Endometrium (tissue), 2 donors: Measurements from ENCODE around the gene CCDC68.

Source experiments
- FAIRE-seq: peaks from 2 replicates; lab custom pipeline; 2012; peaks lifted over from hg19 to GRCh38; lab: Jason Lieb, UNC
- donor health status: control.
- donor health status: control.

The CCDC68 gene, protein sequence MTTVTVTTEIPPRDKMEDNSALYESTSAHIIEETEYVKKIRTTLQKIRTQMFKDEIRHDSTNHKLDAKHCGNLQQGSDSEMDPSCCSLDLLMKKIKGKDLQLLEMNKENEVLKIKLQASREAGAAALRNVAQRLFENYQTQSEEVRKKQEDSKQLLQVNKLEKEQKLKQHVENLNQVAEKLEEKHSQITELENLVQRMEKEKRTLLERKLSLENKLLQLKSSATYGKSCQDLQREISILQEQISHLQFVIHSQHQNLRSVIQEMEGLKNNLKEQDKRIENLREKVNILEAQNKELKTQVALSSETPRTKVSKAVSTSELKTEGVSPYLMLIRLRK

DNA sequence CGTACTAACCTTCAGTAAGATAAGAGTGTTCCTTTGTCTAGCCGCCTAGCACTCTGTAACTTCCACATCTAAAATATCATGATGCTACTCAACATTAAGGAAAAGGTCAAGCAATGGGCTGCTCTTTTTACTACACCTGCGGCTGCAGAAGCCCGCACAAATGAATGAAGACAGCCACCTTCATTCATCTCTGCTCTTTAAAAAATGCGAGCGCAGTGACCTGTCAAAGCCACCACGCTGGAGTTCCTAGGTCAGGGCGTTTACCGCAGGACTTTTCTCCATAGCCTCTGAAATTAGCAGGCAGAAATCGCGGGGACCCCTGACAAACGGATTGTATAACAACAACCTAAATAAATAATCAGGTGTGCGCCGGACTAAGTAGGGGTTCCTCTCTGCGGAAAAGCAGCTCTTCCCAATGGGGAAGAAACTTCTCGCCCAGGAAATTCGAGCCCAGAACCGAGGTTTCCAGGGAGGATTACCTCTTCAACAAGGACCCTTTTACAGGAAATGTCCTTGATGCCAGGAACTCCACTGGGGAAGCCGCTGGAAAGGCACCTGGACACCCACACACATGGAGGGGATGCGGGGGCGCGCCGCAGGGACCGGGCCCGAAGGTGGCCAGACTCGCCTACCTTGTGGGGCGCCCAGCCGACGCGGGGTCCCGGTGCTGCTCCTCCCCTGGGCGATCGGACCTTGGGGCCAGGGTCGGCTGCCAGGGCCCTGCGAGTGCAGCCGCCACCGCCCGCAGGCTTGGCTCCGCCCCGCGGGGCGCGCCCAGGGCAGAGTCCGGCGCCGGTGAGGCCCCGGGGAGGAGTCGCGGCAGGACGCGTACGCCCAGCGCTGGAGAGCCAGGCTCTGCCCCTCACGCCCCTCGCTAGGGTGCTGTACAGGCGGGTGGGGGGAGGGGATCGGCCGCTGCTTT, at the start of gene CCDC68:
TSS of gene CCDC68 (minus strand) at position 758 of the 922 bp plus-strand sequence. CDS start 16,670 bp downstream, outside the sequence.
- no peak for FAIRE-seq

DNA sequence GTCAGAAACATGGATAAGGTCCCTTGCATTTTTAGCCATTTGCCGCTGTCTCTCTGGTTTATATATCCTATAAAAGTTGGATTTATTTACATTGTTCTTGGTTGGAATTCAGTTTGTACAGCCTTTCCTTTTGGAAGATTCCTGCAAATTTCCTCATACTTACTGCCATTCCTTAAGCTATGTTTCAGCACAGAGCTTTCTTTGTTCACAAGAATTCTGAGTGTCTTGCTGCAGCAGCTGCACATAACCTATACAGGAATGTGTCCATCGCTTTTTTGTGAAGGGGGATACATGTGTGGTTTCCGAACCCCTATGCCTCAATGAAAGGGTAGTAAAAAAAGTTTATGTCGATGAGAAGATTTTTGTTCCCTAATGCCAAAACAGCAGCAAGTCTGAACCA, 48.3 kb upstream of the CCDC68 start:
- no peak for FAIRE-seq

DNA sequence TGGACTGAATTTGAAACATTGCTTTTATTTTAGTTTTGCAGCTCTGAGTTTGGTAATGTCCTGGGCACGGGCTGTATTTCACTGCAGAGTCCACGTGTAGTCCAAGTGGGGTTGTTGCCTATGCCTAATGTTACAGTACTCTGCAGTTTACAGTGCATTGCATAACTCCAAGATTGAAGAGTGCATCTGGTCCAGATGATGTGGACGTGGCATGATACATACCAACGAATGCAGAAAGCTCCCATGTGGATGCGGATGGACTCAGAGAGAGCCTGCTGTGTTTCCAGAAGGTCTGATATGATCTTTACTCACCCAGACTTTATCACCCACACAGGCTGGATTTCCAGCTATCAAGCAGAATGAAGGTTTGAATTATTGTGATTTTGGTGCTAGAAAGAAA, 44.4 kb upstream of the CCDC68 start:
- no peak for FAIRE-seq

DNA sequence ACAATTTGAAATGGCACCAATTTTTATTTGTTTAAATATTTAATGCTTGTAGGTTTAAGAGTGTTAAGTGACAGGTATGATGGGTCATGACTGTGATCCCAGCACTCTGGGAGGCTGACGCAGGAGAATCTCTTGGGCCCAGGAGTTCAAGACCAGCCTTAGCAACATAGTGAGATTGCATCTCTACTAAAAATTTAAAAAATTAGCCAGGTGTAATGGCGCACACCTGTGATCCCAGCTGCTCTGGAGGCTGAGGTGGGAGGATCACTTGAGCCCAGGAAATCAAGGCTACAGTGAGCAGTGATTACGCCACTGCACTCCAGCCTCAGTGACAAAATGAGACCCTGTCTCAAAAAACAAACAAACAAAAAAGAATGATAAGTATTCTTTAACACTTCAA, 43.0 kb upstream of the CCDC68 start:
- FAIRE-seq, result no peak

DNA sequence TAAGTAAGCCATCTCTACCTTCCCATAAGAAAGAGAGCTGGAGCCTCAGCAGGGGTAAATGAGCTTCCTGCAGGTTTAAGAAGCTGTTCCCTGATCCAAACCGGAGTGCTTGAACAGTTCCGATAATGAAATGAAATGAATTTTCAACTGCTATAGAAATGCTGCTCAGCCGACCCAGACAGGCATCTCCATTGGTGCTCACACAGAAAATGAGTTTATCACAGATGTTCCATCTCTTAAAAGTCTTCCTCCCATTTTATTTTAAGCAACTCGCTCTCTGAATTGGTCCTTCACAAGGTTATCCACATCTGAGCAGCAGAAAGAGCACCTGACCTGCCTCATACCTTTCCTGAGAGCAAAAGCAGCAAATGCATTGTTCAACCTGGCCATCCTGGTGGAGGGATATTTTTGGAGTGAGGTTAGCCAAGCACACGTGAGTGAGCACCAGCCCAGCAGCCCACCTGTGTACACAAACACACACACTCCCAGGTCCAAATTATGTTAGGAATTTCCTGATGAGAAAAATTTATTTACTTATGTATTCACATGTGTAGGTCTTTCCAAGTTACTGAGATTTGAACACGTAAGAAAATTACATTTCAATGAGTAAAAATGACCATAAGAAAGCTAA, 42.2 kb upstream of the CCDC68 start:
- no peak for FAIRE-seq

DNA sequence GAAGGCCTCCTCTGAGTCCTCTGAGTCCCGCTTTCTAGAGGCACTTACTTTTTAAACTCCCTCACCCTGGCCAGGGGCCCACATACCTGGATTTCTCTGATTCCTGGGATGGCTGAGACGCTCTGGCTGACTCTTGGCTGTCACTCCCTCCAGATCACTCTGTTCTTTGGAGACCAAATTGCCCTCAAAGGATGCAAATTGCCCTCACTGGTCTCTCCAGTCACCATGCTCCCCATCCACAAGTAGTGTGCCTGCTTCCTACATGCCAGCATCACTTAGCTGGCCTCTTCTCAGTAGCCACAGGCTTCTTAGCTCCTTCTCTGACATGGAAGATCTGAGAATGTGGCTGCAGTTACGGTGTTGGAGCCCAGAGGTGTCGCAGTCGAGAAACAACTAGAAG, 41.3 kb upstream of the CCDC68 start:
- no peak for FAIRE-seq

DNA sequence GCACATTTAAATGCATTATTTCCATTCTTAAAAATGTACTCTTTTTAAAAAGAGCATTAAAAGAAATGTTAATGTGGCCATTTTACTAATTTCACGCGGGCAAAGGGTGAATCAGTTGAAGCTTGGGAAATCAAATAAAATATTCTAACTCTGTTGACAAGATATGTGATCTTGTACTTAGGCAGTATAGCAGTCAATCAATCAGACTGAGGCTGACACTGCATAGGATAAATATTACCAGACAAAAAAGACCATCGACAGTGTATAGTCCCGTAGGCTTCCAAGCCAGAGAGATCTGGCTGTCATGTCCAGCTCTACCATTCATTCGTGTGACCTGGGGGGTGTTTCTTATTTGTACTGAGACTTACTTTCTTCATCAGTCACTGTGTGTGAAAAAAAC, 39.8 kb upstream of the CCDC68 start:
- FAIRE-seq, result no peak

DNA sequence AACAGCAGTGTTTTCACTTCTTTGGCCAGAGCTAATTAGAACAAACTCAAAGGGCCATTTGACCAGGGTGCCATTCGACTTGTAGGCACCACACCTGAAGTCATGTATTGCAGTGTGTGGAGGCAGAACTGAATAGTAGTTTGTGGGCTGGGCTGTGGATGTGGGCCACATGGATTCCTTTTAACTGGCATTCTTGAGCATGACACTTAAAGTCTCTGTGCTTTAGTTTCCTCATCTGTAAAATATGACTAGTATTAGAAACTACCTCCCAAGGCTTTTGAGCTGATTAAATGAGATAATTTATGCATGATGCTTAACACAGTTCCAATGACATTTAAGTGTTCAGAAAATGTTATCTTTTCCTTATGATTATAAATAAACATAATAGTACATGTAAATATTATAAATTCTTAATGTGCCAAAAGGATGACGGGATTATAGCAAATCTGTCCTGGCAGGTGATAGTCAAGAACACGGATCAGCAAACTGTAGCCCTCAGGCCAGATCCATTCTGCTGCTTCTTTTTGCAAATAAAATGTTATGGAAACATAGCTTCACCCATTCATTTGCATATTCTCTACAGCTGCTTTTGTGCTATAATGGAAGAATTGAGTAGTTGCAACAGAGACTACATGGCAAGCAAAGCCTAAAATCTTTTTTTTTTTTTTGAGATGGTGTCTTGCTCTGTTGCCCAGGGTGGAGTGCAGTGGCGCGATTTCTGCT, 36.3 kb upstream of the CCDC68 start:
- FAIRE-seq, result no peak

DNA sequence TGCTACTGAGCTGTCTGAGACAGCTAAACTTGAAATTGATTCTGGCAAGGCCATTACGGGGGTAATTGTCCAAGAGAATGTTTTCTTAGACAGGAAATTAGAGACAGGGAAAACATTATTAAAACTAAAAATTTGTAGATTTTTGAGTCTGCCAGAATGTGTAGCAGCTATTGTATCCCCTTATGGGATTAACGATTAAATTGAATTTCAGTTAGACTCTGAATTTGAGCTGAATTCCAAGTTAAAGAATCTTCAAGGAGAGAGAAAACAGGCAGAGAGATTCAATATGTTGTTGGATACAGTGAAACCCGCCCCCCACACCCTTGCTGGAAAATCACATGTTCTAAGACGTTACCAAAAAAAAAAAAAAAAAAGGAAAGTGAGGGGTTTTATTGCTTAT, 32.7 kb upstream of the CCDC68 start:
- no peak for FAIRE-seq

DNA sequence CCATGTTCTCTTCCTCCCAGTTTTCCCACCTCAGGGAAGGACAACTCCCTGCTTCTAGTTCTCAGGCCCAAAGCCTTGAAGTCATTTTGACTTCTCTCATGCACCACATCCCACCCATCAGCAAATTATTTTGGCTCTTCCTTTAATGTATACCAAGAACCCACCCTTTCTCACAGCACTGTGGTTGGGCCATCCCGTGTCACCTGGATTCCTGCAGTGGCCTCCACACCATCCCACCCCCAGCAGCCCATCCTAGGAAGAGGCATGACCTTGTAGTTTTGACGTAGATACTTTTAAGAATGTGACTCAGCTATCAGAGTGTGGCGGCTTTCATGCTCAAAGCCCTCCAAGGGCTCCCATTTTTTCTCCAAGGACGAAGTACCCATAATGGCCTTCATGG, 25.6 kb upstream of the CCDC68 start:
- no peak for FAIRE-seq

DNA sequence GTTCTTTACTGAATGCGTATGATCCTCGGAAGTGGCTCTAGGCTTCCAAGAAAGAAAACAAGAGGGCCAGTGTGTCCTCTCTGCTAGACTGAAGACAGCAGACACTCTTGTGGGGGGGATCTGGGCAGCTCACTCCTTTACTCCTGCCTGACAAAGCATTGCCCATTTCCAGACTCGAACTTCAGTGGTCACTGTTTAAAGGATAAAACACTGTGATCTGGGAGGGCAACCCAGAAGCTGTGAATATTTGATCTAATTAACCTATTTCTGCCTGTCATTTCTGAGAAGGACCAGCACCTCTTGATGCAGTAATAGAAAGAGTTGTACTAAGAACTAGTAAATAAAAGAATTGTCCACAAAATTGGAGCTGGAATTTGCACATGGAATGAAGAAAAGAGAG, 24.5 kb upstream of the CCDC68 start:
- no peak for FAIRE-seq

DNA sequence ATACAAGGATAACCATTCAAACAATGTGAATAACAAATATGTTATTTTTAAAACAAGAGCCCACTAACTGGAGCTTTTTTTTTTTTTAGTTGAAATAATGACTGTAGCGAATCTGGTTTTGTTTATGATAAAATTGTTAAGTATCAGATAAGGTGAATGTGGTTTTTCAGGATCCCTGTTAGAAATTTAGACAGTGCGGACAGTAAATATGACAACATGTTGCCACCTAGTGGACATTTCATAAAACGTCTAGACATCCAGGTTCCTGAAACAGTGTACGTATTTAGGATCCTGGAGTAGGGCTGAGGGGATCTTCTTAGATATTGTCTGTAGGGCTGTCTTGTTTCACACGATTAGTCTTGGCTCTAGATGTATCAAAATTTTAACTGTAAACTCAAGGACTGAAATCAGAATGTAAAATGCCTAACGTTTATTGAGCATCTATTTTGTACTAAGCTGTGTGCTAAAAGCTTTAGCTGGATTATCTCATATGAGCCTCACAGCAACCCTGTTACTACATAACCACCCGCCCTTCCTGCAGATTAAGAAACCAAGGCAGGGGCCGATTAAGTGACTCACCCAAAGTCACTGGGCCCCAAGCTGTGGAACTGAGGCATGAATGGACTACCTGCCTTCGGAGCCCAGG, 23.9 kb upstream of the CCDC68 start:
- FAIRE-seq, result peak; percentile 95

DNA sequence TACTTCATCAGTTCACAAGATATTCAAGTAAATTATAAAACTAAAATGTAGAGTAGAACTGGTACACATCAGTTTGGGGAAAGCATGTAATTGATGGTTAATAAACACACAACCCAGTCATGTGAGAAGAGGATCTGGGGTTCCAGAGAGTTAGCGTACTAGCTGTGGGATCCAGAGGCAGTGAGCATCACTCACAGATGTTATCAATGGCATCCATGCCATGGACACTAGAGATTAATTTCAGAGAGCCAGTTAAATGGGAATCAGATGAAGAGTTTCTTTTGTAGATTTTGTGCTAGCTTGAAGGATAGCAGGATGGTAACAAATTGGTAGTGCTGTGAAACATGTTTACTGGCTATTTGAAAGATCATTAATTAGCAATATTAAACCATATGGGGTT, 21.8 kb upstream of the CCDC68 start:
- peak; percentile 55 for FAIRE-seq

DNA sequence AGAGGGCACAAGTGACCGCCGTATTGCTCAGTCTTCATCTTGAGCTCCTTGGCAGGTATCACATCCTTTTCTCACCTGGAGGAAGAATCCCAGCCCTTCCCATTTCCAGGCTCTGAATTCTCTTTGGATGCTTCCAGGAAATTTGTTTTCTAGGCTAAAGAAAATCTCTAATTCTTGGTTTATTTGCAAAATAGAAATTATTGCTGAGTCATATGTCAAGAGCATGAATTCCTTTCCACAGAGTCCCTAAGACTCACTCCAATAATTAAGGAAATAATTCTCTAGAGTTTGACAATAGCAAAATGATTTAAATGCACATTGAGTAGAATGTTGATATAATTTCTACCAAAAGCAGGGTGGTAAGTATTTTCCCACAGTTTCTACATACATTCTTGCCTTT, 16.3 kb upstream of the CCDC68 start:
- FAIRE-seq, result no peak

DNA sequence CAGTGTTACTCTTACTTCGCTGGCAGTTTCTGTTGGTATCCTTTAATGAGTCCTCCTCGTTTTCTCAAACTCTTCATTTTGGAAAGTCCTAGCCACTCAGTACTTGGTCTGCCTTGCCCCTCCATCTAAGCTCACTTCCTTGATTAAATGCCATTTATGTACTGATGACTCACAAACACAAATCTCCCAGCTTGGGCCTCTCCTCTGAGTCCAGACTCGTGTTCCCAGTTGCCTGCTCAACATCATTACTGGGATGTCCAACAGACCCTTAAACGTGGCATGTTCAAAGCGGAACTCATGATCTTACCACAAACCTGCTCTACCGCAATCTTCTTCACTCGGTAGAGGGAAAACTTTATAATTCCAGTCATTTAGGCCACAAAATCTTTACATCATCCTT, 13.8 kb upstream of the CCDC68 start:
- FAIRE-seq, result no peak

DNA sequence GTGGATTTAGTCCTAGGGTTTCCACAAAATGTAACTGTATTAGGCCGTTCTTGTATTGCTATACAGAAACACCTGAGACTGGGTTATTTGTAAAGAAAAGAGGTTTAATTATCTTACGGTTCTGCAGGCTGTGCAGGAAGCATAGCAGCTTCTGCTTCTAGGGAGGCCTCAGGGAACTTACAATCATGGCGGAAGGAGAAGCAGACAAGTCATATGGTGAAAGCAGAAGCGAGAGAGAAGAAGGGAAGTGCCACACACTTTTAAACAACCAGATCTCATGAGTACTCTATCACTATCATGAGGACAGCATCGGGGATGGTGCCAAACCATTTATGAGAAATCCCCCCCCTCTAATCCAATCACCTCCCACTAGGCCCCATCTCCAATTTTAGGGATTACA, 9.5 kb upstream of the CCDC68 start:
- FAIRE-seq, result no peak

DNA sequence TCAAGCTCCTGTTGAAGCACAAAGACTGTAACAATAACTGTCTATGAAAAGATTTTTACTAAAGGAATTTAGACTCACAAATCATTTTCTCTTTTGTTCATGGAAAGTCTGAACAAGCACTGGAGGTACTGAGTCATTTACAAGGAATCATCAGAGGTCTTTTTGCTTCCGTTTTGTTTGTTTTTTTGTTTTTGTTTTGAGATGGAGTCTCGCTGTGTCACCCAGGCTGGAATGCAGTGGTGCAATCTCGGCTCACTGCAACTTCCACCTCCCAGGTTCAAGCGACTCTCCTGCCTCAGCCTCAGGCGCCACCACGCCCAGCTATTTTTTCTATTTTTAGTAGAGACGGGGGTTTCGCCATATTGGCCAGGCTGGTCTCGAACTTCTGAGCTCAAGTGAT, 9.0 kb upstream of the CCDC68 start:
- peak; percentile 70 for FAIRE-seq

DNA sequence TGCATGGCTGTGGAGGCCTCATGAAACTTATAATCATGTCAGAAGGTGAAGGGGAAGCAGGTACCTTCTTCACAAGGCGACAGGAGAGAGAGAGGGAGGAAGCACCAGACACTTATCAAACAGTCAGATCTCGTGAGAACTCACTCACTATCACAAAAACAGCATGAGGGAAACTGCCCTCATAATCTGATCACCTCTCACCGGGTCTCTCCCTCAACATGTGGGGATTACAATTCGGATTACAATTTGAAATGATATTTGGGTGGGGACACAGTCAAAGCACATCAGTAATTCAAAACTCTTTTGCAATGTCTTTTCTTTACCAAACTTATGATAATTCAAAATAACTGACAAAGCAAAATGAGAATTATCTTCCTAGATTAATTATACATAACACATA, 8.5 kb upstream of the CCDC68 start:
- no peak for FAIRE-seq

DNA sequence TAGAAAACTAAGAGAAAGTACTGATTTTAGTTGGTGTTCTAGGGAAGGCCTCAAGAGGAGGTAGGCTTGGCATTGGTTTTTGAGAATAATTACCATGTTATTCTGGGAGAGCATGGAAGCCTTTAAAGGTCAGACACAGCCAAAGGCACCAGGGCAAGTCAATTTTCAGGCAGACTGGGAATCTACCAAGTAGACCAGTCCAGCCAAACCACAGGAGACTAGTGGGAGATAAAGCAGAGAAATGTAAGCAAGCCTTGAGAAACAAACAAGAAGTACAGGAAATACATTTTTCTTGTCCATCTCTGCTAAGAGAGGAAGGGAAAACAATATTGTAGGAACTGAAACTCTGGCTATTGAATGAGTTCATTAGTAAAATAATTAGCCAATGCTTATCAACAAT, 5.5 kb upstream of the CCDC68 start:
- no peak for FAIRE-seq

DNA sequence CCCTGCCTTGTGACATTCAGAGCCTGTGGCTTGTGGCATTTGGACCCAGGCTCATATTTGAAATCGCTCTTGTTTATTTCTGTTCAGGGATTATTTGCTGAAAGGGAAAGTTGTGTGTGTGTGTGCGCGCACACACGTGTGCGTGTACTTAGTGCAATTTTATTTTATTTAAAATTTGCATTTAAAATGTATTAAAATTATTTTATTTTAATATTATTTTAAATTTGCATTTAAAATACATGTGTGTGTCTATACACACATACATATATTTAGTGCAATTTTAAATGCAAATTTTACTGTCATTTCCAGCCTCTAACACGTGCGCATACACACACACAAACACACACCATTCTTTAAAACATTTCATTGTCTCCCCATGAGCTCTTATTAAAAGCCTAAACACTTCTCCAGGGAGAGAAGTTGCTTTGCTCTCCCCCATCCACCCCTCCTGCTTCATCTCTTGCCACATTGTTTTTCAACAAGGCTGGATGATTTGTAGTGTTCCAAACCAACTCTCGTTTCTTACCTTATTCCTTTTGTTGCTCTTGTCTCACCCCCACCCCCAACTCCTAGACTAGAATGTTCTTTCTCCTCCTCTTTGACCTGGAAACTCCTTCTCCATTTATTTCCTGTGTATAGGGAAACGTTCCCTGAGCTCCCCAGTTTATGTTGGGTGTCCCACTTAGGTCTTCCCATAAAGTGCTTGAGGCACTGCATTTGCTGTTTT, 3.8 kb upstream of the CCDC68 start:
- FAIRE-seq, result no peak

DNA sequence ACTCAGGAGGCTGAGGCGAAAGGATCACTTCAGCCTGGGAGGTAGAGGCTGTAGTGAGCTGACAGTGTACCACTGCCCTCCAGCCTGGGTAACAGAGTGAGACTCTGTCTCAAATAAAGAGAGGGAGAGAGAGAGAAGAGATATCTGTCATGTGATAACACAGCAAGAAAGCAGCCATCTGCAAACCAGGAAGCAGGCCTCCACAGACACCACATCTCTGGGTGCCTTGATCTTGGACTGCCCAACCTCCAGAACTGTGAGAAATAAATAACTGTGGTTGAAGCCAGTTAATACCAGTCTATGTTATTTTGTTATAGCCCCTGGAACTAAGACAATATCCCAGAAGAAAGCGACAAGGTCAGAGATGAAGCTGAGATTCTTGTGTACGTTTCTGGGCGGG, 2.6 kb upstream of the CCDC68 start:
- FAIRE-seq, result no peak
